Skin epidermis (tissue), 12 donors: ENCODE measurements around the gene C4BPA.

Experiments
- H3K27ac ChIP-seq, 21 experiments: fragments of 200-600 bp; sonication (generic) in 11 of 21; one replicate each; pipeline ENCODE4 v1.5.0; 2020; ENCODE audit warnings: mild to moderate bottlenecking in 3 of 21, inconsistent platforms in 2 of 21, moderate library complexity in 2 of 21
- H3K4me3 ChIP-seq, 7 experiments: fragments of 200-600 bp; sonication (generic) in 2 of 7; one replicate each; pipeline ENCODE4 v1.5.0; 2020; ENCODE audit warnings: inconsistent platforms in 2 of 7, mild to moderate bottlenecking in 2 of 7, moderate library complexity in 1 of 7

The C4BPA gene

DNA sequence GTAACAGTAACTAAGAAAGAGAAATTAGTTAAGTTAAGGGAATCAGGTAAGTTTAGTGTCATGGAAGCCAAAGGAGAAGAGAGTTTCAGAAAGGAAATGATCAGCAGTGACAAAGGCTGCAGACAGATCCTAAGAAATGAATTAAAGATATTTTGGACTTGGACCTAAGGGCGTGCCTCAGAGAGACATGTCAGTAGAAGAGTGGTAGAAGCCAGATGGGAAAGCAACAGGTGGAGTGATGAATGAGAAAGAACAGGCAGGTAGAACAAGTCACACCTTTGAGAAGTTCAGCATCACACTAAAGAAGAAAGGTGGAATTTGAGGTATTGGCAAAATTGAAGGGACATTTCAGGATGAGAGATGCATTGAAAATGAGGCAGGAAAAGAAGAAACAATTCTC lies 1.4 kb upstream of the C4BPA start:
- Histone ChIP-seq H3K4me3 (no peak overlapping the region), H3K27ac (no peak overlapping the region)

GRCh38 chr1:207109004-207109403 lies 5.0 kb downstream of the C4BPA start:
- no peak overlapping the region for H3K27ac ChIP-seq
- H3K4me3 ChIP-seq = no peak overlapping the region

DNA sequence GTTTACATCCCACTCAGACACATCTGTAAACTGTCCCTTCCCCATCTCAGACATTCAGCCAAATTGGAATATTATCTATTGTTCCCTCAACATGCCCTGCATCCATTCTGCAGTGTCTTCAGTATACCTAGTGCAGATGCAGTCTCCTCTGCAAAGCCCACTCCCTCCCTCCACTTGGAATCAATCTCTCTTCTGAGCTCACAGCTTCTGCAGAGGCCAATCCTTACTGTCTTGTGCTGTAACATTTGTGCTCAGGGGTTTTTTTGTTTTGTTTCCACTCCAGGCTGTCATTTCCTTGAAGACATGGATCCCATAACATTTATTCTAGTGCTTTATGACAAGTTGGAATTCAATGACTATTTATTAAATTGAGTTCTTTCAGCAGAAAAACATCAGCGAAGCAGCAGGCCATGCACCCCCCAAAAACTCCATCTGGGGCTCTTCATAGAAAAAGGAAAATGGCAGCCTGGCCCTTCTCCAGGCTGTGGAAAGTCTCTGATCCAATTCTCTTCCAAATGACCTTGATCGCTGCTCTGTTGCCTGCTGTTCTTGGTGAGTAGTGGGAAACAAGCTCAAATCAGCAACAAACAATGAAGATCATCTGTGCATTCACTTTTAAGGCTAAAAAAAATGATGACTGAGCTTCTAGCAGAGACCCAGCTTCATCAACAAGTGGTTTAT lies 8.7 kb downstream of the C4BPA start:
- no peak overlapping the region for H3K27ac ChIP-seq
- H3K4me3 ChIP-seq = no peak overlapping the region

DNA sequence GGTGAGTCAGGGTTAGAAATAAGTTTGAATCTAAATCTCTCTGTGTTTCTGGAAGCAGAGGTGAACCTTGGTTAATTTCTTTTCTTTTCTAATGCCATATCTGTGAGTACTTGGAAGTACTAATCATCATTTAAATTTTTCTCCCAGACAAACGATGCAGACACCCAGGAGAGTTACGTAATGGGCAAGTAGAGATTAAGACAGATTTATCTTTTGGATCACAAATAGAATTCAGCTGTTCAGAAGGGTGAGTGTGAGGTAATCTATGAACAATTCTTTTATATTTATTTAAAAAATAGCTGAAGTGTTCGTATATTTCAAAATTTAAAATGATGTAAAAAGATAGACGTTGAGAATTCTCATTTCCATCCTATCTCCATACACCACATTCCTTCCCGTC lies 11.2 kb downstream of the C4BPA start:
- no peak overlapping the region for H3K27ac ChIP-seq
- H3K4me3 ChIP-seq = no peak overlapping the region

DNA sequence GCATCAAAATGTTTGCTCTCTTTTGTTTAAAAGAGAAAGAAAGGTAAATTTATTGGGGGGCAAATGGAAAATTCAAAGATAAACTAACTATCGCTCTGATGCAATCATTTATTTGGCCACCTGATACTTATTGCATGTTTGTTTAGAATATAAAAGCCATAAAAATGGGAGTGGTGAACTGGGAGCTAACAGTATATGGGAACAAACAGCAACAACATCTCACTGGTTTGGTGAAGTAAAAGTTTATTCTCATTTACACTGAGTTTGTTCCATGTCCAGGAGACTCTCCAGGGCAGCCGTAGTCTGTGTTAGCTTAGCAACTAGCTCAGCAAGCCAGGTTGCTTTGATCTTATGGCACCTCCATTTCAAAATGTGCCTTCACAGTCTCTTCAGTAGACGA lies 20.4 kb downstream of the C4BPA start:
- H3K27ac ChIP-seq = no peak overlapping the region
- no peak overlapping the region for H3K4me3 ChIP-seq

DNA sequence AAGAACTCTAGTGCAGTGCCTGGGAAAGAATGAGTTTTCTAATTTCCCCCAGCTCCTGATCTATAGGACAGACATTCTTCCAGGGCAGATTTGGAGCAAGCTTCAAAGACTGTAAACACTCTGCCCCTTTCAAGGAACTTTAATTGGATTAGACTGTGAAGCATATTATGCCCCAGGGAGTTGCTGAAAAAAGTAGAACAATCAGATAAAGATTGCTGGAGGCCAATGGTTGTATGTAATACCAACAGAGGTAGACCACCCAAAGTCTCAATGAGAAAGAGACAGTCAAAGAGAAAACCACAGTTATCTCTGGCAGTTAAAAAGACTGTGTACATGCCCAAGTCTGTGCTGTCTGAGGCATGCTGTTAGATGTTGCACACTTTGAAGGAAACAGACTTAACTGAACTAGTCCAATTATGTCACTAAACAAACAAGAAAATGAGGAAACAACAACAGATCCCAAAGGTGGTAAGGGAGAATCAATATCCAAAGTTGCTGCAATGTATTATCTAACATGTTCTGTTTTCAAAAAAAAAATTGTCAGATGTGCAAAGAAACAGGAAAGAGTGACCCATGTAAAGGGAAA lies 24.4 kb downstream of the C4BPA start:
- Histone ChIP-seq H3K27ac (peak overlapping the region in 1 of 21 experiments; percentile 53), H3K4me3 (no peak overlapping the region)

GRCh38 chr1:207129053-207129452 lies 25.0 kb downstream of the C4BPA start:
- no peak overlapping the region for H3K27ac ChIP-seq
- H3K4me3 ChIP-seq = no peak overlapping the region

GRCh38 chr1:207130252-207131036 lies 26.4 kb downstream of the C4BPA start:
- no peak overlapping the region for H3K27ac ChIP-seq
- no peak overlapping the region for H3K4me3 ChIP-seq

- H3K4me3 ChIP-seq = no peak overlapping the region
- no peak overlapping the region for H3K27ac ChIP-seq
These were observed 27.1 kb downstream of the C4BPA start for GRCh38 chr1:207131163-207131562.

DNA sequence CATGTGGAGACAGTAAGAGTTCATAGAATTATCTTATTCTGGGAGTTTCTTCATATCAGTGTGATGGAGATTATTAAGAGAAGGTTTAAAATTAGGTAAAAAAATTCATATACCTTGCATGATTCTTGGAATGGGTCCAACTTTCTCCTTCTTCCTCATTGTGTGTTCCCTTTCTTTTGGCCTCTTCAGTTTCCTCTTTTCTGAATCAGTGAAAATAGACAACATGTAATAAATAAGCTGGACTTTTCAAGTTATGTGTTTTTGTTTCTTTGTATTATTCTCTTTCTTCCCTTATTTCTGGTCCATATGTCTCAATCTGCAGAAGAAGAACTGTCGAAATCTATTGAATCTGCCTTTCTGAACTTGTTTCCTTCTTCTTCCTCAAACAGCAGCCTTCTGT lies 30.5 kb downstream of the C4BPA start:
- Histone ChIP-seq H3K27ac (no peak overlapping the region), H3K4me3 (no peak overlapping the region)

- H3K27ac ChIP-seq = no peak overlapping the region
- no peak overlapping the region for H3K4me3 ChIP-seq
These were observed 35.6 kb downstream of the C4BPA start for GRCh38 chr1:207139616-207140015.

- H3K27ac ChIP-seq = no peak overlapping the region
- H3K4me3 ChIP-seq = no peak overlapping the region
These were observed 36.5 kb downstream of the C4BPA start for GRCh38 chr1:207140536-207140935.

DNA sequence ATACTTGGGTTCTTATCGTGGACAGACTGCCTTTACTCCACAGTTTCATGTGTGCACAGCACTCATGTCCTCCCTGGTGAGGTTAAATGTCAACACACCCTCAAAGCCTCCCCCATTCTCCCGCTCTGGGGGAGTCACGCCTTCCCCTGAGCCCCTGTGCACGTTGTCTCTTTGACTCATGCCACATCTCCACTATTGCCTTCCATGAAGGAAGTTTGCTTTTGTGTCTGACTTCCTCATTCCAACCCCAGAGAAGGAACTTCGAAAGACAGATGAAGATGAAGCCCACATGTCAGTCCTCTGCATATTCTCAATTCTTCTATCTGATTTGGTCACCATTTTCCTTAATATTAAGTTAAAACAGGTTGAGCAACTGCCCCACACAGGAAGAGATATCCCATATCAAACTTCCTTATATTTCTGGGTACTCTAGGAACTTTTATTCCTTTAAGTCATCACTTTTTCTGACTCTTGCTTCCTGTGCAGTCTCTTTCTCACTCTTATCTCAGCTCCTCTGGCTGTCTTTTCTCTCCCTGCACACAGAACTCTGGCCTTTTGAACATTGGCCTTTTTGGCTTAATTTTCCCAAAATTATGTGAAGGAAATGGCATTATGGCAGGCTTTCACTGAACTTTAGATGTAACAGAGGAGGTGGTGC lies 41.5 kb downstream of the C4BPA start:
- Histone ChIP-seq H3K27ac (no peak overlapping the region), H3K4me3 (no peak overlapping the region)

GRCh38 chr1:207151920-207152319 lies 47.9 kb downstream of the C4BPA start:
- no peak overlapping the region for H3K4me3 ChIP-seq
- H3K27ac ChIP-seq = no peak overlapping the region

GRCh38 chr1:207152792-207153468 lies 48.9 kb downstream of the C4BPA start:
- Histone ChIP-seq H3K27ac (no peak overlapping the region), H3K4me3 (no peak overlapping the region)

DNA sequence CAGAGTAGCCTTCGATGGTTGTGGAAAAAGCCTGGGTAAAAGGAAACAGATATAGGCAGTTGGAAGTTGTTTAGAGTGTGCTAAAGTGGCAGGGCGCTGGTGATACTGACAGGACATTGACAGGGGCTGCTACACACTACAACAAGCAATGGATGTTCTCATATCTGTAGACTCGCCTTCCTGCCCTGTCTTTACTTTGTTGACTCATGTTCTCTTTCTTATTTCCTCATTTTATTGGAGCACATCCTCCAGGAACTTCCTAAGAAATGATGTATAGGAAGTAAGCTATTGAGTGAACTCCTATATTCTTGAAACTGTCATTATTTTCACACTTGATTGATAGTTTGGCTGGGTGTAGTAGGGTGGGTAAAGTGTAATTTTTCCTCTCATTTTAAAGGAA lies 51.0 kb downstream of the C4BPA start:
- Histone ChIP-seq H3K4me3 (no peak overlapping the region), H3K27ac (no peak overlapping the region)

- Histone ChIP-seq H3K27ac (no peak overlapping the region), H3K4me3 (no peak overlapping the region)
These were observed 52.1 kb downstream of the C4BPA start for GRCh38 chr1:207156095-207156494.

- no peak overlapping the region for H3K27ac ChIP-seq
- H3K4me3 ChIP-seq = no peak overlapping the region
These were observed 52.8 kb downstream of the C4BPA start for GRCh38 chr1:207156826-207157225.

- Histone ChIP-seq H3K27ac (no peak overlapping the region), H3K4me3 (no peak overlapping the region)
These were observed 60.1 kb downstream of the C4BPA start for GRCh38 chr1:207164086-207164485.

GRCh38 chr1:207172321-207172720 lies 68.3 kb downstream of the C4BPA start:
- Histone ChIP-seq H3K27ac (no peak overlapping the region), H3K4me3 (no peak overlapping the region)
